Upper lobe of left lung (tissue), 6 donors: Measurements from ENCODE around the gene SLX4IP. TPM values are rescaled to one million over a fixed set of nuclear protein-coding genes. Genes with fewer than 3 reads are reported as not detected.
A peak's percentile ranks its signal among the peaks of the same experiment; 100 is the strongest.

Experiments used
- ATAC-seq, 2 donors: fragments of 200-7000 bp; cut with Tn5 transposase; one replicate each; pipeline ENCODE4 v1.9.1; 2022; ENCODE audit warnings: mild to moderate bottlenecking in 2 of 2, moderate library complexity in 2 of 2; ENCODE audit not compliant: low FRiP score in 2 of 2
- DNase-seq, 2 donors: peaks; one replicate each; pipeline ENCODE4 v3.0.0-alpha.2; 2019 to 2020
- H3K27ac ChIP-seq, 4 donors: fragments of 200-600 bp; sonication (generic); one replicate each; pipeline ENCODE4 v1.5.1; 2016 to 2019
- H3K27me3 ChIP-seq, 4 donors: fragments of 200-600 bp; sonication (generic); one replicate each; pipeline ENCODE4 v1.5.1; 2017 to 2019
- H3K36me3 ChIP-seq, 4 donors: fragments of 200-600 bp; sonication (generic); one replicate each; pipeline ENCODE4 v1.5.1; 2016 to 2019
- H3K4me1 ChIP-seq, 4 donors: fragments of 200-600 bp; sonication (generic); one replicate each; pipeline ENCODE4 v1.5.1; 2018 to 2019
- H3K4me3 ChIP-seq, 4 donors: fragments of 200-600 bp; sonication (generic); one replicate each; pipeline ENCODE4 v1.5.1; 2017 to 2019; ENCODE audit warnings: mild to moderate bottlenecking in 2 of 4, moderate library complexity in 1 of 4
- H3K9me3 ChIP-seq, 4 donors: fragments of 200-600 bp; sonication (generic); one replicate each; pipeline ENCODE4 v1.5.1; 2018 to 2019
- EP300 ChIP-seq, 4 donors: sonication (generic); formaldehyde crosslinking; IDR thresholded peaks; one replicate each; pipeline ENCODE4 v1.5.1; 2017; ENCODE audit warnings: antibody characterized with exemption in 4 of 4, control low read depth in 2 of 4
- POLR2A ChIP-seq, 4 donors: fragments of 450-650 bp; IDR thresholded peaks; one replicate each; pipeline ENCODE4 v1.5.1; 2016 to 2017; ENCODE audit warnings: antibody characterized with exemption in 4 of 4, mild to moderate bottlenecking in 2 of 4
- POLR2AphosphoS5 ChIP-seq, 2 donors: sonication (generic); formaldehyde crosslinking; IDR thresholded peaks; one replicate each; pipeline ENCODE4 v1.5.1; 2017; ENCODE audit warnings: antibody characterized with exemption in 2 of 2
- WGBS, 2 donors: methylation state at CpG; one replicate each; pipeline ENCODE4 v1.1.5; 2017 to 2018; 5-methylcytosine and 5-hydroxymethylcytosine counted together
- total RNA-seq, 6 donors: library from RNA; depleted of rRNA in 4 of 6; stranded (reverse); fragments of >200 nt in 4 of 6; gene quantifications; one replicate each; pipeline versions ENCODE4 v1.1.0 to v1.2.1, GENCODE V29; 2016 to 2021
- TF ChIP-seq, protein P1 (sequence below), 6 experiments: fragments of 450-650 bp in 4 of 6; fragments of 200-600 bp in 2 of 6; sonication (generic) in 2 of 6; IDR thresholded peaks; one replicate each; pipeline ENCODE4 v1.5.1; 2016 to 2019; ENCODE audit warnings: antibody characterized with exemption in 6 of 6
- donor health status: DM: no; HTN: no; CAD: no; lungs with moderate emphysema.
- donor health status: DM: no; HTN: yes; CAD: no; lungs with severe emphysema.

Gene SLX4IP
- total RNA-seq, 6 donors from 2014 or later, result 3.2 to 6.0 (median 4.5) TPM

DNA sequence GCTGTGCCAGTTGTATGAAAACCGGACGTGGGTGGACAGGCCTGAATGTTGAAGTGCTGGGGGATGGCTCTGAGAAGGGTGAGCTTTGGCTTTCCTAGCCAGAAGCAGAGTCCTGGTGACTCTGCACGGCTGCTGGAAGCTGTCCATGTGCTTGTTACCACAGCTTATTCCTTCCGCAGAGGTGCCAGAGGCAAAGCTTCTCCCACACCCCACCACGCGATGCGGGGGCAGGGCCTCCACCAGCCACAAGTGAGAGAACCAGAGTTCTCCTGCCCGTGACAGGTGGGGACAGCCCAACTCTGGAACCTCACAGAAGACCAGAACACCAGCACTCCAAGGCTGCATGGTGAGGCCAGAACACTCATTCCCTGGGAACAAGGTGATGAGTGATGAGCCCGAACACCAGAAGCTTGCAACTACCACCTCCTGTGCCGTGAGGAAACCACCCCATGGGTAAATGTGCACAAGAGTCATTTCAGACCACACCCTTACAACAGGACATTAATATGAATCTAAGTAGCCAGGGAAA lies 202.0 kb downstream of the SLX4IP start:
- peaks cover 26 to 45% (median 33%) of the 10 kb centered on the region in 4 donors for H3K36me3 ChIP-seq
- TF ChIP-seq, protein P1, sequence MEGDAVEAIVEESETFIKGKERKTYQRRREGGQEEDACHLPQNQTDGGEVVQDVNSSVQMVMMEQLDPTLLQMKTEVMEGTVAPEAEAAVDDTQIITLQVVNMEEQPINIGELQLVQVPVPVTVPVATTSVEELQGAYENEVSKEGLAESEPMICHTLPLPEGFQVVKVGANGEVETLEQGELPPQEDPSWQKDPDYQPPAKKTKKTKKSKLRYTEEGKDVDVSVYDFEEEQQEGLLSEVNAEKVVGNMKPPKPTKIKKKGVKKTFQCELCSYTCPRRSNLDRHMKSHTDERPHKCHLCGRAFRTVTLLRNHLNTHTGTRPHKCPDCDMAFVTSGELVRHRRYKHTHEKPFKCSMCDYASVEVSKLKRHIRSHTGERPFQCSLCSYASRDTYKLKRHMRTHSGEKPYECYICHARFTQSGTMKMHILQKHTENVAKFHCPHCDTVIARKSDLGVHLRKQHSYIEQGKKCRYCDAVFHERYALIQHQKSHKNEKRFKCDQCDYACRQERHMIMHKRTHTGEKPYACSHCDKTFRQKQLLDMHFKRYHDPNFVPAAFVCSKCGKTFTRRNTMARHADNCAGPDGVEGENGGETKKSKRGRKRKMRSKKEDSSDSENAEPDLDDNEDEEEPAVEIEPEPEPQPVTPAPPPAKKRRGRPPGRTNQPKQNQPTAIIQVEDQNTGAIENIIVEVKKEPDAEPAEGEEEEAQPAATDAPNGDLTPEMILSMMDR (IDR thresholded peaks at IDR 0.05), result no peak
- peak in 1 of 2 donors; percentile 32 for TF ChIP-seq POLR2AphosphoS5 (IDR thresholded peaks at IDR 0.05)
- DNase-seq, result peak in 1 of 2 donors; percentile 51
- H3K4me1 ChIP-seq, result peaks cover 13 to 21% (median 20%) of the 10 kb centered on the region in 4 donors
- no peaks in the 10 kb centered on the region for H3K27me3 ChIP-seq
- peak overlapping the region; percentile 45 to 63 (median 56) for H3K27ac ChIP-seq
- no peaks in the 10 kb centered on the region for H3K9me3 ChIP-seq
- H3K4me3 ChIP-seq, result no peak overlapping the region
- ATAC-seq, result peak; percentile 32 to 33
- WGBS, 2 donors, result 51 to 60% methylated on average over 8 to 10 of the region's 10 CpGs

DNA sequence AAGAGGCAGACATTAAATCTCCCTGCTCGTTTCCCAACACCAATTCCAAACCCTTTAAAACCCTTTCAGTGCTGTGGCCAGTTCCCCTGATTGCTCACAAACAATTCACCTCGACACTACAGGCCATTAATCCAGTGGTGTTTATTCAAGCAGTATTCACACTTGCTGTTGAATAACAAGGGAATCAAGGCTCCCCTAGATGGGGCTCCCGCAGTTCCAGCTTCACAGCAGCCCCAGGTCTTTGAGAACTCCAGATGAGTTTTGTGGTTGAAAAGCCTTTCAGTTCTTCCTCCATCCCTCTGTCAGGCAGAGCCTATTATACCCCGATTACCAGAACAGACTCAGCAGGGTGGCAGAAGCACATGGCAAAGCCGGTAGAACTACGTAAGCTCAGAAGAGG lies 202.5 kb downstream of the SLX4IP start:
- no peak for TF ChIP-seq EP300 (IDR thresholded peaks at IDR 0.05)
- no peak for TF ChIP-seq POLR2A (IDR thresholded peaks at IDR 0.05)
- TF ChIP-seq POLR2AphosphoS5 (IDR thresholded peaks at IDR 0.05), result no peak
- TF ChIP-seq, protein P1 (IDR thresholded peaks at IDR 0.05), result no peak
- 61 to 74% methylated on average over 6 of the region's 6 CpGs for WGBS, 2 donors
- H3K4me3 ChIP-seq, result no peak overlapping the region
- no peak for ATAC-seq
- no peaks in the 10 kb centered on the region for H3K9me3 ChIP-seq
- no peaks in the 10 kb centered on the region for H3K27me3 ChIP-seq
- DNase-seq, result no peak
- H3K4me1 ChIP-seq, result peaks cover 13 to 21% (median 20%) of the 10 kb centered on the region in 4 donors
- H3K27ac ChIP-seq, result peak overlapping the region; percentile 31 to 63 (median 47)
- peaks cover 28 to 50% (median 37%) of the 10 kb centered on the region in 4 donors for H3K36me3 ChIP-seq

DNA sequence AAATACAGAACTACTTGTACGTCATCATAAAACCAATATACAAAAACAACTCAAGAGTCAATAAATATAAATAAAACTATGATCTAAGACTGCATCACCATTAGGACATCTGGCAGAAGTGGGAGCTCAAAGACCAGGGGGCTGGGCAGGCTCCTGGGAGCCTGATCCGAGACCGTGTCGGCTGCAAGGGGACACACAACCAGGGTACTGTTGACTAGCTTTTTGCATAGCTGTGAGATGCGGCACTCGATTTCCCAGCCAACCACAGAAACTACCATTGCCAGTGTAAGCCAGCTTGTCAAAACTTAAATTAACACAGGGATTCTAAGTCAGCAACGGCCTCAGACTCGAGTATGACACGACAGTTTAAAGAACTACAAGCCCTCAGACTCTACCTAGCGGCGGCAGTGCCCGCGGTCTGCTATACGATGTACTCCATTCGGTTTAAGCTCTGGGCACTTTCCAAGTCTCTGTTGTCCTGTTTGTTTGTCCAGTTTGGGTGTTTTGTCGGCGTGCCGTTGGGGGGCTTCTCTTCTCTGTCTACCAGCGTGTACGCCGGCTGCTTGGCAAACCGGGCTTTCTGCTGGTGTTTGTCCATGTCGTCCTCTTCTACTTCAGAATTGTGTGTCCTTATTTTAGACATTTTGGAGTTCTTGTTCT lies 204.1 kb downstream of the SLX4IP start:
- no peaks in the 10 kb centered on the region for H3K9me3 ChIP-seq
- DNase-seq (no peak), ATAC-seq (no peak)
- peaks cover 36 to 66% (median 52%) of the 10 kb centered on the region in 4 donors for H3K36me3 ChIP-seq
- no peaks in the 10 kb centered on the region for H3K27me3 ChIP-seq
- H3K4me1 ChIP-seq, result peaks cover 13 to 24% (median 20%) of the 10 kb centered on the region in 4 donors
- TF ChIP-seq EP300 (IDR thresholded peaks at IDR 0.05), result no peak
- TF ChIP-seq, protein P1 (IDR thresholded peaks at IDR 0.05), result no peak
- TF ChIP-seq POLR2A (IDR thresholded peaks at IDR 0.05), result no peak
- no peak for TF ChIP-seq POLR2AphosphoS5 (IDR thresholded peaks at IDR 0.05)
- 87 to 91% methylated on average over 23 of the region's 23 CpGs for WGBS, 2 donors
- H3K4me3 ChIP-seq, result no peak overlapping the region
- peak overlapping the region in 2 of 4 donors; percentile 26 to 48 for H3K27ac ChIP-seq

DNA sequence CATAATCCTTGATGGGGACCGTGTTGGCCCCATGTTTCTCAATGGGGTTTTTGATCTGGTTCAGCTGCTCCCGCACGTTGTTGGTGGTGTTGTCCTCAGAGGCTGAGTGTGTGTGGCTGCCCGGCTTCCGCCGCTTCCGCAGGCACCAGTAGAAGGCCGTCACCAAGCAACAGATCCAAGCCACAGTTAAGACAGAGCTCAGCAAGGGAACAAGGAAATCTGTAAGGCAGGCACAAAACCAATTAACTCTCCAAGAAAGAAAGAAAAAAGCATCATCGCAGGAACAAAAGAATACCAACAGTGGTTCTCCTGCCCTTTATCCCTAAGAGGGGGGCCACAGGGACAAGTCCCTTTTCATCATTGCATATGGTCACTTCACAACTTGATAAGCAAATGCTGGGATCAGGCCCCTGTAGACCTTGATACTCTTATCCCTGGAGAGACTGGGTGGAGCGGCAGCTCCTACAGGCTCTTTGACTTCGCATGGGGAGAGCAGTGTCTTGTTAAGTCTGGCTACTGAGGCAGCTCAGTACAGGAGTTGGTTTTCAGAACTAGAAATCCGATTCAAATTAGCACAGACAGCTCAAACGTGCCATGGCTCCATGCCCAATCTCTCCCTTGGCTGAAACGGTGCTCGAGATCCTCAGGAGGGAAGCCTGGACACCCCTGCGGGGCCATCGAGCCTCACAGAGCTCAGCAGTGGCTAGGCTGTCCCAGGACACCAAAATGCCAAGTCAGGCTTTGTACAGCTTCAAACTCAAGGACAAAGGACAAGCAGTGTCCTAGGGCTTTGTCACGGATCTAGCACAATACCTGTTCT lies 204.8 kb downstream of the SLX4IP start:
- ATAC-seq (no peak), DNase-seq (peak in 1 of 2 donors; percentile 33)
- Histone ChIP-seq H3K27me3 (no peaks in the 10 kb centered on the region), H3K36me3 (peaks cover 39 to 73% (median 59%) of the 10 kb centered on the region in 4 donors), H3K27ac (peak overlapping the region in 2 of 4 donors; percentile 26 to 48), H3K9me3 (no peaks in the 10 kb centered on the region), H3K4me3 (no peak overlapping the region), H3K4me1 (peaks cover 13 to 29% (median 25%) of the 10 kb centered on the region in 4 donors)
- 74 to 83% methylated on average over 18 of the region's 18 CpGs for WGBS, 2 donors
- TF ChIP-seq EP300 (IDR thresholded peaks at IDR 0.05), result no peak
- TF ChIP-seq, protein P1 (IDR thresholded peaks at IDR 0.05), result no peak
- no peak for TF ChIP-seq POLR2AphosphoS5 (IDR thresholded peaks at IDR 0.05)
- no peak for TF ChIP-seq POLR2A (IDR thresholded peaks at IDR 0.05)
